ENCODE results near the gene ITM2B.

The ITM2B gene

DNA sequence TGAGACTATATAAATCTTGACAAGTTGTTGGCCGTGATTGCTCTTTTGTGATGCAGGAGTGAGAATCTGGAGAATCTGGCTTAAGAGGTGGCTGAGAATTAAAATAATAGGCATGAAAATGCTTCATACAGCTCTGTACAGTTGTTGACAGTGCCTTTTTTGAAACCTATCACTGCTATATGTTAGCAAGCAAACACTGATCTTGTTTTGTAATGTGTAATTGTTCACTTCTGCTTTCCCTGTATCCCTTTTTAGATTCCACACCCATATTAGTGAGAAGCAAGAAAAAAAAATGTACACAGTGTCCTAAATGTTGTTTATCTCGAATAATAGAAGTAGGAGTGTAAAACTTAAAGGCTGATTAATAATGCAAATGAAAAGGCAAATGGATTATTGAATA is 31.1 kb downstream of the ITM2B start:
- Histone ChIP-seq H3K23ac (ENCODE audit: low read length) (no peak overlapping the region), H2BK120ac (ENCODE audit: low read depth, low read length) (no peak overlapping the region), H2AK5ac (ENCODE audit: low read length) (no peak overlapping the region), H3K79me2 (ENCODE audit: control insufficient read depth, insufficient read depth, low read length) (no peaks in the 10 kb centered on the region), H3K4me2 (ENCODE audit: low read length) (no peak overlapping the region), H4K5ac (ENCODE audit: low read length) (no peak overlapping the region), H3K9ac (ENCODE audit: low read length) (no peak overlapping the region), H2BK15ac (replicated peaks; ENCODE audit: low read depth) (no peak overlapping the region), H3K4me3 (ENCODE audit: low read length) (no peak overlapping the region), H3K56ac (ENCODE audit: low read length) (no peak overlapping the region), H3K4ac (ENCODE audit: low read depth, low read length) (no peak overlapping the region), H3K27me3 (ENCODE audit: insufficient read depth, low read length, poor library complexity) (no peaks in the 10 kb centered on the region), H4K8ac (ENCODE audit: low read depth, low read length) (no peak overlapping the region), H3K36me3 (ENCODE audit: control insufficient read depth, insufficient read depth, low read length) (peaks cover 3% of the 10 kb centered on the region), H3K27ac (ENCODE audit: low read depth, low read length) (no peak overlapping the region), H2BK5ac (ENCODE audit: low read length) (no peak overlapping the region), H3K79me1 (ENCODE audit: low read length) (no peaks in the 10 kb centered on the region), H3K18ac (ENCODE audit: low read length) (no peak overlapping the region), H3K4me1 (ENCODE audit: control insufficient read depth, low read depth, low read length) (no peaks in the 10 kb centered on the region)
- no CpG with 5 or more reads among the region's 2 CpGs for whole genome bisulfite sequencing (ENCODE audit: extremely low coverage, insufficient coverage, low lambda C conversion rate)
- no peak for DNase-seq

DNA sequence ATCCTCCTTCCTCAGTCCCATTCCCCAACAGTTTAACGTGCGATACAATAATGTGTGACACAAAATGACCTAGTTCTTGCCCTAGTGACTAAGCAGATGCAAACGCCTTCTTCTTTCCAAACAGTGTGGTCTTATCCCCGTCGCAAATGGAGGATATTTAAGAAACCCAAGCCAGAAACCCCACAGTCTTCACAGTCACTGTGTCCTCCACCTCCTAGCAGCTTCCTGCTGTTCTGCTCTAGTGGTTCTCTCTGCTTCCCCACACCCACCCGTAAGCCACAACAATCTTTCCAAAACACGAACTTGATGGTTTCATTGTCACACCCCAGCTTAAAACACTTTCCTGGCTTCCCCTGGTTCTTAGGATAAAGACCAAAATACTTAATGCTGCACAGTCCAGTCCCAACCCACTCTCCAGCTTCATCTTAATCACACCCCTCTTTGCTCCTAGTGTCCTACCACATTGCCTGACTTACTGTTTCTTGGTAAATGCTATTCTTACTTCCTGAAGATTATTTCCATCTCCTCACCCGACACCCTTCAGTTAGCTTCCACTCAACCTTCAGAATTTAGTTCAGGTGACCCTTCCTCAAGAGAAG is 32.3 kb downstream of the ITM2B start:
- no peak overlapping the region for H3K18ac ChIP-seq (ENCODE audit: low read length)
- no peaks in the 10 kb centered on the region for H3K4me1 ChIP-seq (ENCODE audit: control insufficient read depth, low read depth, low read length)
- peaks cover 3% of the 10 kb centered on the region for H3K36me3 ChIP-seq (ENCODE audit: control insufficient read depth, insufficient read depth, low read length)
- no peak overlapping the region for H2AK5ac ChIP-seq (ENCODE audit: low read length)
- no peak overlapping the region for H2BK5ac ChIP-seq (ENCODE audit: low read length)
- no peak overlapping the region for H3K9ac ChIP-seq (ENCODE audit: low read length)
- no peak overlapping the region for H3K4me2 ChIP-seq (ENCODE audit: low read length)
- WGBS (ENCODE audit: extremely low coverage, insufficient coverage, low lambda C conversion rate) = no CpG with 5 or more reads among the region's 8 CpGs
- no peak for DNase-seq
- no peak overlapping the region for H3K27ac ChIP-seq (ENCODE audit: low read depth, low read length)
- no peak overlapping the region for H3K23ac ChIP-seq (ENCODE audit: low read length)
- H3K27me3 ChIP-seq (ENCODE audit: insufficient read depth, low read length, poor library complexity) = no peaks in the 10 kb centered on the region
- no peak overlapping the region for H3K4me3 ChIP-seq (ENCODE audit: low read length)
- H3K4ac ChIP-seq (ENCODE audit: low read depth, low read length) = no peak overlapping the region
- H4K8ac ChIP-seq (ENCODE audit: low read depth, low read length) = no peak overlapping the region
- no peak overlapping the region for H3K56ac ChIP-seq (ENCODE audit: low read length)
- no peak overlapping the region for H2BK120ac ChIP-seq (ENCODE audit: low read depth, low read length)
- no peaks in the 10 kb centered on the region for H3K79me1 ChIP-seq (ENCODE audit: low read length)
- no peaks in the 10 kb centered on the region for H3K79me2 ChIP-seq (ENCODE audit: control insufficient read depth, insufficient read depth, low read length)
- no peak overlapping the region for H2BK15ac ChIP-seq (replicated peaks; ENCODE audit: low read depth)
- no peak overlapping the region for H4K5ac ChIP-seq (ENCODE audit: low read length)

DNA sequence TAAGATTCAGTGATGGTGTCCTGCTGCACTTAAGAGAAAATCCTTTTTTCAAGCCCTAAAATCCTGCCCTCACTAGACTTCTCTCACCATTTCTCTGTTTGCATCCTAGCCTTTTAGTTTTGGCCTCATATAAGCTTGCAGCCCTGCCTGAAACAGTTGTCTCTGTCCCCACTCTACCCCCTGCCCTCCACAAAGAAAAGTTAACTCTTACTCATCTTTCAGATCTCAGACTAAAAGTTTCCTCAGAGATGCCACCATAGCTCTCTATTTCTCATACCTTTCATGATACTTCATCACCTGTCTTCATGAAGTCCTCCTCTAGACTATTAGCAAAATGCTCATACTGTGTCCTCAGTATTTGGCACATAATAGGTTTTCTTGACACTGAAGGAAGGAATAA is 33.1 kb downstream of the ITM2B start:
- Histone ChIP-seq H3K36me3 (ENCODE audit: control insufficient read depth, insufficient read depth, low read length) (peaks cover 3% of the 10 kb centered on the region), H3K27ac (ENCODE audit: low read depth, low read length) (no peak overlapping the region), H3K79me2 (ENCODE audit: control insufficient read depth, insufficient read depth, low read length) (no peaks in the 10 kb centered on the region), H3K4me1 (ENCODE audit: control insufficient read depth, low read depth, low read length) (no peaks in the 10 kb centered on the region), H4K8ac (ENCODE audit: low read depth, low read length) (no peak overlapping the region), H3K56ac (ENCODE audit: low read length) (no peak overlapping the region), H3K79me1 (ENCODE audit: low read length) (no peaks in the 10 kb centered on the region), H2BK120ac (ENCODE audit: low read depth, low read length) (no peak overlapping the region), H3K4me3 (ENCODE audit: low read length) (no peak overlapping the region), H2BK5ac (ENCODE audit: low read length) (no peak overlapping the region), H4K5ac (ENCODE audit: low read length) (no peak overlapping the region), H2BK15ac (replicated peaks; ENCODE audit: low read depth) (no peak overlapping the region), H3K9ac (ENCODE audit: low read length) (no peak overlapping the region), H2AK5ac (ENCODE audit: low read length) (no peak overlapping the region), H3K23ac (ENCODE audit: low read length) (no peak overlapping the region), H3K4me2 (ENCODE audit: low read length) (no peak overlapping the region), H3K27me3 (ENCODE audit: insufficient read depth, low read length, poor library complexity) (no peaks in the 10 kb centered on the region), H3K18ac (ENCODE audit: low read length) (no peak overlapping the region), H3K4ac (ENCODE audit: low read depth, low read length) (no peak overlapping the region)
- no peak for DNase-seq

DNA sequence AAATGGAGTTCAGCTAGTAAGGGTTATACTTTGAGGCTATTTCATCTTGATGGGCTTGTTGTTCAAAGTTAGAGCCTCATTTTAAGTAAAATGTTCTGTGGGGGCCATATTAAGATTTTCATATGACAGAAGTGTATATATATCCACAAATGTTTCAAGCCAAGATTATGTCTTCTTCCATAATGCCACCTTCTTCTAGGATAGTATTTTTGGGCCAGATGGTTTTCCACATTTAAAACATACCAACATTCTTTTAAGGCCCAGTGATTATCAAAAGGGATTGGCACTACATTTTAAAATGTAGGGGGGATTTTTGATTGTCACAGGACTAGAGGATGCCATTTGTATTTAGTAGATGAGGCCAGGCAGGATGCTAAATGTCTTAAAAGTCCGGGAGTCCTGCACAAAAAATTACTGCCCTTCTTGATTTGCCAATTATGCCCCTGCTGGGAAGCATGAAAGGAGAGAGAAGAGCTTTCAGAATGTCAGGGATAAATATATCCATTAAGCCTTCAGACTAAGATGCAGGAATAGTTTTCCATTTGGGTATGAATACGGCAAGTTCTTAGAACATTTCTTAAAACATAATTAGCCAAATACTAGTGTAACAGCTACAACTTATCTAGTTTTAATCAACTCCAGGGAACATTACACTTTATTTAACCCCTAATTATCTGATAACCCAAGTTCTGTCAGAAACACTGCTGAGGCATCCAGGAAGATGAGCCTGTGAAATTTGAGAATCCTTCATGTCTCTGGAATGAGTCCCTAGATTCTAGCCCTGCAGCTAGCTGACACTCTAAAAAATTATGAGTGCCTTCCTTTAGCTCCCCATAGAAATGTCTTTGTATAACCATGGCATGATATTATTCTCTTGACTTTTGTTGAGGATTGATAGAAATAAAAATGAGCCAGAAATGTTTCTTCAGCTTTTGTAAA is 34.0 kb downstream of the ITM2B start:
- H2AK5ac ChIP-seq (ENCODE audit: low read length) = no peak overlapping the region
- H3K4me1 ChIP-seq (ENCODE audit: control insufficient read depth, low read depth, low read length) = no peaks in the 10 kb centered on the region
- H2BK5ac ChIP-seq (ENCODE audit: low read length) = no peak overlapping the region
- H3K56ac ChIP-seq (ENCODE audit: low read length) = no peak overlapping the region
- no peak overlapping the region for H3K4ac ChIP-seq (ENCODE audit: low read depth, low read length)
- no peak overlapping the region for H4K5ac ChIP-seq (ENCODE audit: low read length)
- H3K23ac ChIP-seq (ENCODE audit: low read length) = no peak overlapping the region
- H2BK120ac ChIP-seq (ENCODE audit: low read depth, low read length) = no peak overlapping the region
- no peak overlapping the region for H2BK15ac ChIP-seq (replicated peaks; ENCODE audit: low read depth)
- no CpG with 5 or more reads among the region's 2 CpGs for WGBS (ENCODE audit: extremely low coverage, insufficient coverage, low lambda C conversion rate)
- H3K79me2 ChIP-seq (ENCODE audit: control insufficient read depth, insufficient read depth, low read length) = no peaks in the 10 kb centered on the region
- no peak overlapping the region for H3K18ac ChIP-seq (ENCODE audit: low read length)
- no peak overlapping the region for H4K8ac ChIP-seq (ENCODE audit: low read depth, low read length)
- H3K9ac ChIP-seq (ENCODE audit: low read length) = no peak overlapping the region
- no peak overlapping the region for H3K27ac ChIP-seq (ENCODE audit: low read depth, low read length)
- H3K36me3 ChIP-seq (ENCODE audit: control insufficient read depth, insufficient read depth, low read length) = peaks cover 3% of the 10 kb centered on the region
- H3K4me3 ChIP-seq (ENCODE audit: low read length) = no peak overlapping the region
- peak; percentile 39 for DNase-seq
- H3K27me3 ChIP-seq (ENCODE audit: insufficient read depth, low read length, poor library complexity) = no peaks in the 10 kb centered on the region
- no peaks in the 10 kb centered on the region for H3K79me1 ChIP-seq (ENCODE audit: low read length)
- H3K4me2 ChIP-seq (ENCODE audit: low read length) = no peak overlapping the region

DNA sequence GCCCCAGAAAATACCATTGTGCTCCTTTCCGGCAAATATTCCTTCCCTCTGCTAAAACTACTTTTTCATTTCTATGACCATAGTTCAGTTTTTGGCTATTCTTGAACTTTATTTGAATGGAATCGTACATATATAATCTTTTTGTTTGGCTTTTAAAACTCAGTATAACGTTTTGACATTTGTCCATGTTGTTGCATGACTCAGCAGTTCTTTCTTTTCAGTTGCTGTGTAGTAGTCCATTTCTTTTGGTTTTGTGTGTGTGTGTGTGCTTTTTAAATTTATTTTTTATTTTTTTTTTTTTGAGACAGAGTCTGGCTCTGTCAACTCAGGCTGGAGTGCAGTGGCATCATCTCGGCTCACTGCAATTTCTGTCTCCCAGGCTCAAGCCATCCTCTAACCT is 35.0 kb downstream of the ITM2B start:
- H3K9ac ChIP-seq (ENCODE audit: low read length) = no peak overlapping the region
- no peak overlapping the region for H3K4ac ChIP-seq (ENCODE audit: low read depth, low read length)
- no peak overlapping the region for H2BK5ac ChIP-seq (ENCODE audit: low read length)
- DNase-seq = no peak
- H2BK15ac ChIP-seq (replicated peaks; ENCODE audit: low read depth) = no peak overlapping the region
- no peak overlapping the region for H3K18ac ChIP-seq (ENCODE audit: low read length)
- no peak overlapping the region for H3K23ac ChIP-seq (ENCODE audit: low read length)
- H3K27ac ChIP-seq (ENCODE audit: low read depth, low read length) = no peak overlapping the region
- no peak overlapping the region for H2BK120ac ChIP-seq (ENCODE audit: low read depth, low read length)
- no CpG with 5 or more reads among the region's 4 CpGs for whole genome bisulfite sequencing (ENCODE audit: extremely low coverage, insufficient coverage, low lambda C conversion rate)
- H3K4me2 ChIP-seq (ENCODE audit: low read length) = no peak overlapping the region
- no peak overlapping the region for H2AK5ac ChIP-seq (ENCODE audit: low read length)
- no peaks in the 10 kb centered on the region for H3K79me1 ChIP-seq (ENCODE audit: low read length)
- no peak overlapping the region for H3K56ac ChIP-seq (ENCODE audit: low read length)
- H3K4me1 ChIP-seq (ENCODE audit: control insufficient read depth, low read depth, low read length) = no peaks in the 10 kb centered on the region
- no peak overlapping the region for H4K5ac ChIP-seq (ENCODE audit: low read length)
- no peak overlapping the region for H4K8ac ChIP-seq (ENCODE audit: low read depth, low read length)
- H3K4me3 ChIP-seq (ENCODE audit: low read length) = no peak overlapping the region
- H3K36me3 ChIP-seq (ENCODE audit: control insufficient read depth, insufficient read depth, low read length) = peaks cover 3% of the 10 kb centered on the region
- no peaks in the 10 kb centered on the region for H3K79me2 ChIP-seq (ENCODE audit: control insufficient read depth, insufficient read depth, low read length)
- no peaks in the 10 kb centered on the region for H3K27me3 ChIP-seq (ENCODE audit: insufficient read depth, low read length, poor library complexity)
